ENCODE results near the gene TMED5. TPM values are rescaled to one million over a fixed set of nuclear protein-coding genes. Genes with fewer than 3 reads are reported as not detected.

The TMED5 gene
- total RNA-seq, 1 experiment from 2014 or later: 32.6 TPM

GRCh38 chr1:93143769-93144168 lies 36.4 kb downstream of the TMED5 start (continued):
- TF ChIP-seq REST (IDR thresholded peaks at IDR 0.05; ENCODE audit: low read depth) (no peak), FOSL1 (IDR thresholded peaks at IDR 0.05; ENCODE audit: low read depth) (no peak), ZFX (IDR thresholded peaks at IDR 0.05) (no peak)

- Histone ChIP-seq H3K9me3 (ENCODE audit: control insufficient read depth in 1 of 2, insufficient read depth in 1 of 2, low read depth in 1 of 2, low read length in 2 of 2) (no peaks in the 10 kb centered on the region), H4K20me1 (ENCODE audit: insufficient read depth) (no peaks in the 10 kb centered on the region), H3K27ac (ENCODE audit: low read depth, low read length) (no peak overlapping the region), H3K27me3 (ENCODE audit: insufficient read depth, low read length) (no peaks in the 10 kb centered on the region), H3K9me2 (ENCODE audit: insufficient read depth) (no peaks in the 10 kb centered on the region), H3K9ac (ENCODE audit: low read length) (no peak overlapping the region), H3K4me3 (replicated peaks in 1 of 2; ENCODE audit: low read depth in 1 of 2, low read length in 2 of 2) (no peak overlapping the region), H3K36me3 (ENCODE audit: control insufficient read depth in 1 of 2, insufficient read depth in 2 of 2, low read length in 2 of 2) (peaks cover 7 to 9% of the 10 kb centered on the region in 2 experiments), H3K4me1 (ENCODE audit: control insufficient read depth in 1 of 2, insufficient read depth in 2 of 2, low read length in 2 of 2) (no peaks in the 10 kb centered on the region), H3K79me2 (ENCODE audit: insufficient read depth, low read length) (peaks cover 6% of the 10 kb centered on the region; the same call in 1 of the 2 replicates), H2AFZ (ENCODE audit: low read depth, low read length, poor library complexity, severe bottlenecking) (no peak overlapping the region), H3K4me2 (ENCODE audit: low read length) (no peak overlapping the region)
- ChIA-PET RAD21 (ENCODE audit: low non-redundant PET in 1 of 2, low total read pairs in 2 of 2, uncharacterized antibody in 2 of 2, unreplicated experiment in 2 of 2) (no interaction called here), POLR2A (no interaction called here), CTCF (no interaction called here)
- BruUV-seq (replicated peaks): no TSS peak
- DNase-seq (ENCODE audit: low read depth, low spot score): no peak
- intact Hi-C loops (cut with micrococcal nuclease): no loop called here
- TF ChIP-seq RAD21 (IDR thresholded peaks at IDR 0.05; ENCODE audit: low read depth): no peak
- TF ChIP-seq, protein P1, sequence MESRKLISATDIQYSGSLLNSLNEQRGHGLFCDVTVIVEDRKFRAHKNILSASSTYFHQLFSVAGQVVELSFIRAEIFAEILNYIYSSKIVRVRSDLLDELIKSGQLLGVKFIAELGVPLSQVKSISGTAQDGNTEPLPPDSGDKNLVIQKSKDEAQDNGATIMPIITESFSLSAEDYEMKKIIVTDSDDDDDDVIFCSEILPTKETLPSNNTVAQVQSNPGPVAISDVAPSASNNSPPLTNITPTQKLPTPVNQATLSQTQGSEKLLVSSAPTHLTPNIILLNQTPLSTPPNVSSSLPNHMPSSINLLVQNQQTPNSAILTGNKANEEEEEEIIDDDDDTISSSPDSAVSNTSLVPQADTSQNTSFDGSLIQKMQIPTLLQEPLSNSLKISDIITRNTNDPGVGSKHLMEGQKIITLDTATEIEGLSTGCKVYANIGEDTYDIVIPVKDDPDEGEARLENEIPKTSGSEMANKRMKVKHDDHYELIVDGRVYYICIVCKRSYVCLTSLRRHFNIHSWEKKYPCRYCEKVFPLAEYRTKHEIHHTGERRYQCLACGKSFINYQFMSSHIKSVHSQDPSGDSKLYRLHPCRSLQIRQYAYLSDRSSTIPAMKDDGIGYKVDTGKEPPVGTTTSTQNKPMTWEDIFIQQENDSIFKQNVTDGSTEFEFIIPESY (IDR thresholded peaks at IDR 0.05; ENCODE audit: extremely low read depth, insufficient replicate concordance, low read length): no peak
- no peak for TF ChIP-seq YY1 (IDR thresholded peaks at IDR 0.05; ENCODE audit: extremely low read depth, insufficient replicate concordance, low read depth, low read length)
- TF ChIP-seq EGR1 (IDR thresholded peaks at IDR 0.05; ENCODE audit: low read depth): no peak
- no peak for TF ChIP-seq EZH2phosphoT487 (IDR thresholded peaks at IDR 0.05; ENCODE audit: borderline replicate concordance)
- TF ChIP-seq ZFX (IDR thresholded peaks at IDR 0.05): no peak
- TF ChIP-seq FOSL1 (IDR thresholded peaks at IDR 0.05; ENCODE audit: low read depth): no peak
- no peak for TF ChIP-seq CBX3 (IDR thresholded peaks at IDR 0.05; ENCODE audit: low read depth)
- ATAC-seq: no peak
These were observed 37.1 kb downstream of the TMED5 start for GRCh38 chr1:93143136-93143535.

All from HCT116 (cell line).